NCI-H128 (cell line): ENCODE measurements around the gene OPN5.

Source experiments
- DNase-seq: peaks from one replicate; lab custom pipeline; 2025; ENCODE audit not compliant: unreplicated experiment; lab: John Stamatoyannopoulos, UW

The OPN5 gene

DNA sequence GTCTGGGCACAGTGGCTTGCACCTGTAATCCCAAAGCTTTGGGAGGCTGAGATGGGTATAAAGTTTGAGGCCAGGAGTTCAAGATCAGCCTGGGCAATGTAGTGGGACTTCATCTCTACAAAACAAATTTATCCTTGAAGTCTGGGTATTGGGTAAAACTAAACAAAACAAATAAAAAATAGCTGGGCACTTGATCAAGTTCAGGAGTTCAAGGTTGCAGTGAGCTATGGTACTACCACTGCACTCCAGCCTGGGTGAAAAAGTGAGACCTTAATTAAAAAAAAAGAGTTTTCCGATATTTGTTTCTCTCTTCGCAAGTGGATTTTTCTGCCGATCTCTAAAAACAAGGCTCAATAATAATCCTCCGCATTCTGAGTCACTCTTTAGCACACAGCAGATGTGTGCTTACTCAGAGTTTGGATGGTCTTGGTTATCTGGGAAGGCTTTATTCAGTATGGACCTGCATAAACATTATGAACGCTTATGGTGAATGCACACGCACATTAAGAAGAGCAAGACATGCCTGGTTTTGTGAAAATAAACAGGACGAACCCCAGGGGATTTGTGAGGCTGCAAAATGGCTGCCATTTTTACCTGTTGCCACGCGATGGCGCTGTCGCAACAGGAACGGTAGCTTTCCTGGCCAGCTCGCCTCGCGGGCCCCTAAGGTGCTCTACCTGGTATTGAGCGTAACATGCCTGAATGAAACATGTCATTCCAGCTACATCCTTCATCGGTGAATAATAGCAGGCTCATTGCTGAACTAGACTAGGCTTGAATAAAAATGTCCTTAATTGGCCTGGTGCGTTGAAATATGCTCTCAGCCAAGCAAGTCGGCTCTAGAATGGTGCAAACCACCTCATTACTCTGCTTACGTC, 6.0 kb downstream of the OPN5 start:
- DNase-seq, result no peak

DNA sequence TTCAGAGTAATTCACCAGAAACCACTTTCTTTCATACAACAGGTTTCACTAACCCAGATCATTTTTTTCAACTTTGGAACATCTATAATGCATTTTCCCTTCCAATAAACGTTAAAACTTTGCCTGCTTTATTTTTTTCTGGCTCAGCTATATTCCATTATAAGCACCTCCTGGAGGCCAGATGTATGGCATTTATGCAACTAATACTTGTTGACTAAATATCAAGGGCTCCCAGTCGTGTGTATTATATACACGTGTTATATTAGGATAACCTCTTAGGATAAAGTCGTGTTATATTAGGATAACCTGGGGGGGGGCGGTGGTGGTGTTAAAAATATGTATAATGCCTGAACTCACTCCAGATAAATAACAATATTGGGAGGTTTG, 6.7 kb downstream of the OPN5 start:
- DNase-seq, result no peak

DNA sequence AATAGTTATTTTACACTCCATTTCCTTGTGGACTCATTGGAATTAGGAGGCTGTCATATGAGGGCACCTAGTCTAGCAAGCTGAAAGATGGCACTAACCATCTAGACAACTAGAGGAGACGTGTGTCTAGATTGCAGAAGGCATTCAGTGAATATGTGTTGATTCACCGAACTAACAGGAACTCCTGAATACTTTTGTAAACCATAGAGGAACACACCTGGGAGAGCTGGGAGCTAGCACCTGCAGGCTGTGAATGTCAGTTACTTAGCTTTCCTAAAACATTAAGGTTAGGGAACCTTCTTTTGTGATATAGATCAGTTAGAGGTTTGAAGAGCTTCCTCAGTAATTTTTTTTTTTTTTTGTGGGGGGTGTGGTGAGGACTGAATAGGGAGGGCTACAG, 7.7 kb downstream of the OPN5 start:
- DNase-seq, result no peak

DNA sequence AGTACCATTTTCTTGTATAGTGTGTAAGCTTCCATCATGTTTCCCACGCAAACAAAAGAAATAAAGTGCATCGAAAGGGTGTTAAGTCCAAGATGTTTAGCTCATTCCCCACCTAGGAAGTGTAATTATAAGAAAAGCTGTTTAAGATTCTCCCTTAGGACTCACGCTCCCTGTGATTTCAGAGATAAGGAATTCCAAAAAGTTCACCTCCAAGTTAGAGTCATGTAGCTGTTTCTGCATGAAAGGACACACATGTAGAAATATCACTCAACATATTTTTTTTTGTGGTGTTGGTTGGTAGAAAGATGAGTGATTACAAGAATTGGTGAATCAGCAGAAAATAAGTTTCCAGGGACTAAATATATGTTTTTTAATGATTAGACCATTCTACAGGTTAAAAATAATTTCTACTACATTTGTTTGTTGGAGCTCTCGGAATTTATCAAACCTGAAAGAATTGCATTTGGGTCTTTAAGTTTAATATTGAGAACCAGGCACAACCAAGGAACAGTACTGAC, 10.4 kb downstream of the OPN5 start:
- no peak for DNase-seq

DNA sequence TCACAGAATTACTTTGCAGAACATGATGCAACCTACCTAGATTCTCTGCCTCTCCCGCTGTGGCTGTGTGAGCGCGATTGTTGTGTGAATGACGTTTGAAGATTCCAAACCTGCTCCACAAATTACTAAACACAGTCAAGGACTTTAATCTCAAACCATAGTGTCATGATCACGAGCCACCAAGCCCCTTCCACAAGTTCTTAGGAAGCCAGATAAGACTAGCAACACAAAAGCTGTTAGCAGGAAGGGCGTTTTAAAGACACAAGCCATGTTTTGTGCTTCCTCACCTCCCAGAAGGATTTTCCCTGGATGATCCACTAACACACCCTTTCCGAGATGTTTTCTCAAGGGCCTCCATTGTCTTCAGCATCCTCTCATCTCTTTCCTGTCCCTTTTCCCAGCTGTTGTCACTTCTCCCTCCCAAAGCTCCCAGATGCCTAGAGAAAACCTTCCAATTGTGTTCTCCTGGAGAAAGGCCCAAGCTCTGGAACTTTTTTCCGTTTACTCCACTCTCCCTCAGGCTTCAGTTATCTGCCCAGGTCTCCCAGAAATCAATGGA, 12.8 kb downstream of the OPN5 start:
- no peak for DNase-seq

DNA sequence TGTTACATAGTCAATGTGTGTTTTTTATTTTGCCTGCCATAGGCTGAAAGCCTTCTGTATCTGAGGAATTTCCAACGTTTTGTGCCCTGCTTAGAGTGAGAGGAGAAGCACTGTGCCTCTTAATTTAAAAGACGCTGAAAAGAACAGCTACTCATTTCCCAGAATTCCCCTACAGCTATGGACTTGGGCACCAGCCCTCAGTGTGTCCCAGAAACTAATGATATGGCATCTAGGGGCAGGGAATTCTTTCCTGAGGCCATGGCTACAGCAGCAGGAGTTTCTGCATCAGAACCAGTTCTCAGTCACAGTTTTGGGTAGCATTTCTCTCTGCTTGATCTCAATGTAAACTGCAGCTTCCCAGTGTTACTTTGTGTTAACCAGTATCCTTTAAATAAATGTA, 20.2 kb downstream of the OPN5 start:
- DNase-seq, result no peak

DNA sequence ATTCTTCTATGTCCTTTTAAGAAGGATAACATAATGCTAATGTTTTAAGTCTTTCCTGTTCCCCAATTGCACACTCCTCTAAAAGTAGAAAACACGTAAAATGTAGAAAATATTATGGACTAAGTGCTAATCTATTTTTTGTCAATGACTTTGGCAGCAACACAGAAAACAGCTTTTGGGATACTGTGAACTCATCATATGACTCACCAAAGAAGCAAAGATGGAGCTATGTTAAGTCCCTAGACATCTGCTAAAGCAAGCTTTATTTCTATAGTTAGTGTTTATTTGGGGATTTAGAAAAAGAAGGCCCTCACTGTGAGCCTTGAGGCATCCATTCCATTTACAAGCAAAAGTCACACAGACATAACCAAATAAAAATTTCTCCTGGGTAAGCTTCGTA, 23.0 kb downstream of the OPN5 start:
- no peak for DNase-seq

DNA sequence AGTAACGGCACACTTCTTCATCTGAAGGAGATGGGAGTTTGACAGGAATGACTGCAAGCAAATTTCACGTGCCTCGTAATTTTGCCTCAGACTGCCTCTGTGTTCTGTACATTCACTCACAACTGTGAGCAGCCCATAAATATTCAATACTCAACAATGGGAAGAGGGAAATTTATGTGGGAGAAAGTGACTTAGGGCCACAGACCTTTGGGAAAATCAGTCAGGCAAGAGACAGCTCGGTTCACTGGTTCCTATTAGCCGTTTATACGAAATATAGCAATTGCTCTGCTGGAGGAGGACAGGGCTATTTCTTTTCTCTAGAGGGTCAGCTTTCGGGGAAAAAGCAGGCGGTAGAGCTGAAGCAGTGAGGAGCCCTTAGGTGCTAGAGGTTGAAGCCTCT, 28.0 kb downstream of the OPN5 start:
- DNase-seq, result no peak

DNA sequence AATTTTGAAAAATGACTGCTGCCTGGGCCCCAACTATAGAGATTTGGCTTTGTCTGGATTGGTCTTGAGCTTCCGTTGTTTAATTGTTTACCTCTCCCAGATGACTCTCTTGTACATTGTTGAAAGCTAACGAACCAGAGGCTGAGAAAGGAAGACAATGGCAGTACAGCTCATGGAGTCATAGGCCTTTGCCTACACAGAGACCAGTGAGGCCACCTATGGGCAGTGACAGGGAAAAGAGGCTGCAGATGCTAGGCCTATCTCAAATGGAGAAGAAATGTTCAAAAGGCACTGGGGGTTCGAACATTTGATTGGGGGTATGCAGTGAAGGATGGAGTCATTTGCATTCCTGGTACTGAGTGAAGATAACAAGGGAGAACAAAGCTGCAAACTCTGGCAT, 29.1 kb downstream of the OPN5 start:
- no peak for DNase-seq

DNA sequence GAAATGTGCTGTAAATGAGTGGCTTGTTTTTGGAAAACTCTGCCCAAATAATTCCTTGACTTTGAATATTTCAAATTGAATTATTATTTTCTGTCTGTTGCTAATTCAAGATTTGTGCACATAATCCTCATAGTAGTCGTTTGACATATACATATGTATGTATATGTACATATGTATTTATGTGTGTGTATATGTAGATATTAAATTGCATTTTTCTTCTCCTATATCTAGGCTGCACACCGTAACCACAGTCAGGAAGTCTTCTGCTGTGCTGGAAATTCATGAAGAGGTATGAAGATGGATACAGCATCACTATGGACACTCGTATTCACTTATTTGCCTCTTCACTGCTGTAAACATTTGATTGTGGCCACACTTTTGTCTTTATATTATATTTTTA, 29.6 kb downstream of the OPN5 start:
- no peak for DNase-seq

DNA sequence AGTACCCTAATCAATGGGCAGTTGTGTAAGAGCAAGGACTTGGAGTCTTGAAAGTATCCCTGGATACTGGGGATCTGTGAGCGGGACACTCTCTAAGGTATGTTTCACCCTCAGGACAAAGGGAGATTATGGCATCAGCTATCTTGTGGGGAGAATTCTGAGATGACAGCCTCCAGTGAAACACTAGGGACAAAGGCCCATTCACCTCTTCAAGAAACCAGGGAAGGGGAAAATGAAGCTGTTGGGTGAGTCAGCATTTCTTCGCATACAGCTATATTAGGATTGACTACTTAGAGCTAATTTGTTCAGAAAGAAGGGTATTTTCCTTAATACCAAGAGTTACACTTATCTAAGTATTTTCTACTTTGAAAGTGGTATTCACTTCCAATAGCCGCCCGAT, 35.9 kb downstream of the OPN5 start:
- no peak for DNase-seq

DNA sequence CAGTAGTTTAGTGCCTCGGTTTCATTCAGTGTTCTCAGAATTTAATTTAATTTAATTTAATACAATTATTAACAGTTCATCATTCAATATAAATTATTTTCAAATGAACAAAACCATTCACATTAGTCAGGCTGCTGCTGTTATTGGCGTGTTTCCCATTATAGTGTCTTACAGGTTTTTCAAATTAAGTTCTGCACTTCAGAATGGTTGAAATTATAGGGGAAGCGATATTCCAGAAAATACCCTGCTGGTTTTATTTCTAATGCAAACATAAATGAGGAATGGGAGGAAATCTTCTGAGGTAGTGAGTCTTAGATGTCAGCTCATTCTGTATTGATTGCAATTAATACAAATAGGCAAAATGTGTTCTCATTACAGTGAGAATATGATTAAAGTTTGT, 37.6 kb downstream of the OPN5 start:
- DNase-seq, result no peak

DNA sequence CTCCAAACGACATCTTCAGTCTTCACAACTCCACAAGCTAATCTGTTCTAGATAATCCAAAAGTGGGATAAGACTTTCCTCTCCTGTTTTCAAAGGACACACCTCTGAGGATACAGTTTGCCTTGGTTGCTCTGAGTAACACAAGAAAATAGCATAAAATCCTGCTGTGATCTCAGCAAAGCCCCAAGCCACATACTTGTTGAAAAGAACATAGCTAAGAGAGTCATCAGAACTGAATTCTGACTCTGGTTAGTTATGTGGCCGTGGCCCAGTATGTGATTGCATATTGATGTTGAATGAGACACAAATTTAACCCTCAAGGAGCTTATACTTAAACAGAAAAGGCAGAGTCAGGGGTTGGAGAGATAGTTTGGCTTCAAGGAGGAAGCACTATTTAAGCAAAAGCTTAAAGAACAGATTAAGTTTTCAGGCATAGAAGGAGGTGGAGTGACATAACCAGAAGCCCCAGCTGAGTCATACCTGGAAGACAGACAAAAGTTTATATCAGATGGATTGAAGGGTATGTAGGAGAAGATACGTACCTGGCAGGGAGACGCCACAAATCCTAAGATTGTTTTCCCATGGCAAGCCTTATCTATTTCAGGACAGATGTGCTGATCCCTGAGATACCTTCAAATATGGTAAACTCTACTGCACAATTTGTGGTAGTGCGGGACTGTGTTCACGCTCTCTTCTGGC, 41.2 kb downstream of the OPN5 start:
- no peak for DNase-seq

DNA sequence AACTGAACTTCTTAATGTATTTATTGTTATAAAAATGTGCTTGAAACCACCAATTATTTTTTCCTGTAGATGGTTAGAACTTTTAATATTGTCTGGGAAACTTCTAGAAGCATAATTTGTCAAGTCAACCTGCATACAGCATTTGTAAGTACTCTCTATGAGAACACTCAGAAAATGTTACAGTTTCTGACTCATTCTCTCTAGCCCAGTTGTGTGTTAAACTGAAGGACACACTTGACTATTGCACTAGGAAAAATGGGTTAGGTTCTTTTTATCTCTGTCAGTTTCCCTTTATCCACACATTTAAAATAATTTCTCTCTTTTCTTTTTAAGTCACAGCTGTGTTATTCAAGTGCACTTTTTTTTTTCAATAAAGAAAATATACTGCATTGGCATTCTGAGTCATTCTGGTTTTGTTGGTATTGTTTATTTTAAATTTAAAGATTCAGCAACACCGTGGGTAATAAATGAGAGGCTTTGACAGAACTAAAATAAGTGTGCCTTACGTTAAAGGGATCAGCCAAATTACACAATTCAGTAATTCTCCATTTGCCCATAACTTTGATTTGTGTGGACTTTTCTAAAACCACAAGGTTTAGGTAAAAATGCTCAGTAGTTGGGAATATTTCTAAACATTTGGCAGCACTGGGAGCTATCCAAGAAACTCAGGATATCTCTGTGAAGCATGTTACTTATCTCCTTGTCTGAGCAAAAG, 50.7 kb downstream of the OPN5 start:
- no peak for DNase-seq

DNA sequence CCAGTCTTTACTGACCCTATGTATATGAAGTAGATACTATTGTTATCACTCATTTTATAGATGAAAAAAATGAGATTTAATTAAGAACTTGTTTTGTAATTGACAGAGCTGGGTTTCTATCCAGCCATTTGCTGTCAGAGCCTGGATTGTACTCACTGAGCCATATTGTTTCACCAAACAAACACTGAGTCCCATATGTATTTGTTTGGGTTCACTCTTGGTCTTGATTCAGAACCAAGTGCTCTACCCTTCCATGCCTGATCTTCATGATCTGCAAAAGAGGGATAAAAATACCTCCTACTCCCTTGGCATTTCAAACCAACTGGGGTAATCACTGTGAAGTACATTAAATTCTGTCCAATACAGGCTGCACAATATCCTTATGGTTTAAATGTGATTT, 52.4 kb downstream of the OPN5 start:
- no peak for DNase-seq

DNA sequence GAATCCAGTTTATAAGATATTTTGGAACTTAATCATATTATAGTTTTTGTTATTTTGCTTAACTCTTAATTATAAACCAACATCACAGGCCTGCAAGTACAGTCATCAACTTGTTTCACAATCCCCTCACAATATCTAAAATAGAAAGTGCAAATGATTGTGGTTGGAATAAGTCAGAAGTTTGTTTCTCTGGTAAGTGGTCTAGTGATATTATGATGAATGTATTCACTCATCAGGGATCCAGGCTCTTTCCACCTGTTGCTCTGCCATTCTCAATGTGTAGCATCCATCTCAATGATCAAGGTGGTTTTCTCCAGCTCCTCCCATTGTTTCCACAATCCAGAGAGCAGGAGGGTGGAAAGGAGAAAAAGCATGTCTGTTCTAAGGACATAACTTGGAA, 54.2 kb downstream of the OPN5 start:
- no peak for DNase-seq

DNA sequence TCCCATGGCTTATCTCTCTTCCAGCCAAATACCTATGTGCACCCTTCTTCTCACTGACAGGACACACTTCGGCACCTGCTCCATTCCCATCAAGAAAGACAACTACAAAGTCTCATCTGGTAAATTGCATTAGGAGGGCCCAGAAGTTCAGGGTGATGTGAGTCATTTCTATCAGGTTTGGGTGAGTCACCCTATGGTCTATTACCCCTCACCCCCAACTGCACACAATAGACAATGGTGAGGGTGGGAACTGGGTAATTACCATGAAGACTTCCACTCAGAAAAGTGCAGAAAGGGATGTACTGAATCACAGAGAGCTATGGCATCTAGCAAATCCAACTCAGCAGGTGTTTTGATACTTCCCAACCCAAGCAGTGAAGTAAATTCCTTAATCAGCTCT, 54.8 kb downstream of the OPN5 start:
- DNase-seq, result no peak

DNA sequence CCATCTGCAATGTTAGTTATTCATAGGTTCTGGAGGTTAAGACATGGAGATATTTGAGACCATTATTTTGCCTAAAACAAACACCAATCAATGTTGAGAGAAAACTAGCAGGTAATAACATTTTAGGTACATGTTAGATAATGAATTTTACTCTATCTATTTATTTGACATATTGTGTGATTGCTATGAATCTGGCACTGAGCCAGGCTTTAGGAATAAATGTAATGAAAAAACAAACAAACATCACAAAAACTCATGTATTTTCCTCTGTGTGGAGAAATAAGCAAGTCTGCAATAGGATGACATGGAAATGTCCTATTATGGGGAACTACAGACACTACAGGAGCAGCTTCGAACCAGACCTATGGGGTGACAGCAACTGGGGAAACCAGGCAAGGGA, 57.8 kb downstream of the OPN5 start:
- DNase-seq, result no peak

DNA sequence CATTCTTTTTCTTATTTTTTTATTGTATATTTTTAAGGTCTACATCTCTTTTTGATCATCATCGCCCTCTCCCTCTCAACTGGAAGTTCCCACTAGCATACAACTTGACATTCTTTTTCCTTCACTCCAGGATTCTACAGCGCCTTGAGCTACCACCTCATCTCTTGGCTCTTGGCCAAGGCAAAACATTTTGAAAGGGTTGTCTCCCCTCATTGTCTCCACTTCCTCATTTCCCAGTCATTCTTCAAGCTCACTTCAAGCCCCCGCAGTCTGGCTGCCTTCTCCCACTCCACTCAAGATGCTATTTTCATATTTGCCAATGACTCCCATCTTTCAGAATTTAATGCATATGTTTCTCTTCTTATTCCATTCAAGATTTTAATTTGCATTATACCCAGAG, 63.0 kb downstream of the OPN5 start:
- DNase-seq, result no peak

DNA sequence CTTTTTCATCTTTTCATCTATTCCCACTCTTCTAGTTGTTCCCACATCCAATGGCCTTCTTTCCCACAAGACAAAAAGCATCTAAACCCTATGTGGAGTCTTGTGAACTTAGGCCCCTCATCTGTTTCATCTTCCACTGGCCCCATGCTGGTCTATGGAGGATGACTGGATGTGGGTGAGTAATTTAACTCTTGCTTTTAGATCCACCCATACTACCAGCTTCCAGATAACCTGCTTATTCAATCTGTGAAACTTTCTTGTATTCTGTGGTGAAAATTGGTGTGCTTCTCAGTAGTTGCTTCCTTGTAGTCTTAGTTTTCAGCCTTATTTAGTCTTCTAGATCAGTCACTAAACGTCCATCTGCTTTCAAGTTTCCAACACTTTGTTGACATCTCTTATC, 64.9 kb downstream of the OPN5 start:
- no peak for DNase-seq

DNA sequence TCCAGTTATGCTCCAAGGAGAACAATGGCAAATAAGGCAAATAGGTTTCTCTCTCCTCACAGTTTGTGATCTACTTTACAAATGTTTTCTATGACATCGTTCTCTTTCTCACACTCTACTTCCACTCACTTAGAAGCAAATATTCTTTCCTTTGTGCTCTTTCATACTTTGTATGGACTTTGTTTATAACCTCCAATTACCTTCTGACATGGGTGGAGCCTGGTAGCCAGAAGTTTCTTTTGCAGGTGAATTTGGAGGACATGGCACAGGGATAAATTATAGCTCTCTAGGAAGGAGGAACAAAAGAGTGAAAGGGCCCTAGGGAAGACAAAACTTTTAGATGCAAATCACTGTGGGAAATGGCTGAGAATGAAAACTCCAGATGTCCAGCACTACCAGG, 69.3 kb downstream of the OPN5 start:
- no peak for DNase-seq

DNA sequence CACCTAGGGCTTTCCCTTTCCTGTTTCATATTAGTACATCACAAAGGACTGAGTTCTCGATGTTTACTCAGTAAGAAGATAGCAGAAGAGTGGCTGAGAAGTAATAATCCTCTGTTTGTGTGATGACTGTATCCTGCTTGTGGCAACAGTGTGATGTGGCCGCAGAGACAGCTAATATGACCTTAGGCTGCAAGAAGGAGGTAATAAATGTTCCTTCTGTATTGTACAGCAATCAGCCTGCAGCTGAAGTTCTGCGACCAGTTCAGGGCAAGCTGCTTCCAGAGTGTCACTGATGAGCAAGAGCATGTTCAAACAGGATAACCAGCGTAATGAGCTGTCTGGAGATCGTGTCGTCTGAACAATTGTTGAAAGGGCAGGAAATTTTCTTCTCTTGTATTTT, 70.9 kb downstream of the OPN5 start:
- DNase-seq, result no peak
